Ascending aorta (tissue), 2 donors: ENCODE measurements around the gene C17orf58. TPM values are rescaled to one million over a fixed set of nuclear protein-coding genes. Genes with fewer than 3 reads are reported as not detected.
A peak's percentile ranks its signal among the peaks of the same experiment; 100 is the strongest.

ENCODE experiments used
- DNase-seq, 2 donors: peaks; one replicate each; pipeline ENCODE4 v3.0.0-alpha.2; 2019; ENCODE audit warnings: low spot score in 2 of 2
- H3K27ac ChIP-seq, 2 donors: fragments of 200-600 bp; sonication (generic); one replicate each; pipeline ENCODE4 v1.5.1; 2016 to 2017; ENCODE audit warnings: mild to moderate bottlenecking in 1 of 2
- H3K27me3 ChIP-seq: fragments of 200-600 bp; sonication (generic); one replicate; pipeline ENCODE4 v1.5.1; 2017
- H3K36me3 ChIP-seq, 2 donors: fragments of 200-600 bp; sonication (generic); one replicate each; pipeline ENCODE4 v1.5.1; 2016
- H3K4me1 ChIP-seq, 2 donors: fragments of 200-600 bp; sonication (generic); one replicate each; pipeline ENCODE4 v1.5.1; 2016 to 2017; ENCODE audit warnings: mild to moderate bottlenecking in 1 of 2
- H3K4me3 ChIP-seq, 2 donors: fragments of 200-600 bp; sonication (generic); one replicate each; pipeline ENCODE4 v1.5.1; 2016 to 2017; ENCODE audit warnings: mild to moderate bottlenecking in 1 of 2
- H3K9me3 ChIP-seq, 2 donors: fragments of 200-600 bp; sonication (generic); one replicate each; pipeline ENCODE4 v1.5.1; 2016
- CTCF ChIP-seq, 3 experiments: fragments of 200-600 bp in 2 of 3; fragments of 450-650 bp in 1 of 3; sonication (generic) in 2 of 3; IDR thresholded peaks; one replicate each; pipeline ENCODE4 v1.5.1; 2016 to 2019; ENCODE audit warnings: antibody characterized with exemption in 3 of 3, mild to moderate bottlenecking in 1 of 3, moderate library complexity in 1 of 3
- intact Hi-C: fragments of 100-400 bp; cut with DNase I; formaldehyde crosslinking; loops from one replicate; pipeline ENCODE4 v1.15.1; 2023
- total RNA-seq: library from RNA; depleted of rRNA; stranded (reverse); fragments of >200 nt; gene quantifications from one replicate; pipeline ENCODE4 v1.1.0, GENCODE V29; 2016

The C17orf58 gene
- total RNA-seq, 1 donor from 2014 or later = 3.2 TPM

DNA sequence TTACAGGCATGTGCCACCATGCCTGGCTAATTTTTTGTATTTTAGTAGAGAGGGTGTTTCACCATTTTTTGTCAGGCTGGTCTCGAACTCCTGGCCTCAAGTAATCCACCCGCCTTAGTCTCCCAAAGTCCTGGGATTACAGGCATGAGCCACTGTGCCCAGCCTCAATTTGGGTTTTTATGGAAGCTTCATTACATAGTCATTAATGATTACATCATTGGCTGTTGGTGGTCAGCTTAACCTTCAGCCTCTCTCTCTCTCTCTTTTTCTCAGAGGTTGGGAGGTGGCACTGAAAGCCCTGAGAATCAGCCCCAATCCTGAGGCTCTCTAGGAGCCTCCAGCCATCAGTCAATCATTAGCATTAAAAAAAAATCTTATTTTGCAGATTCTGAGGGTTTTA lies 45.3 kb downstream of the C17orf58 start:
- no peak overlapping the region for H3K27ac ChIP-seq

GRCh38 chr17:67947325-67947813 lies 48.9 kb downstream of the C17orf58 start:
- intact Hi-C loops = no loop called here
- H3K9me3 ChIP-seq = no peaks in the 10 kb centered on the region
- no peak overlapping the region for H3K27ac ChIP-seq
- H3K27me3 ChIP-seq = no peaks in the 10 kb centered on the region
- TF ChIP-seq CTCF (IDR thresholded peaks at IDR 0.05) = no peak
- no peak for DNase-seq
- H3K4me3 ChIP-seq = no peak overlapping the region
- H3K4me1 ChIP-seq = no peaks in the 10 kb centered on the region
- peaks cover 83 to 97% of the 10 kb centered on the region in 2 donors for H3K36me3 ChIP-seq

More for the DNA sequence above, 45.3 kb downstream of the C17orf58 start:
- intact Hi-C loops = no loop called here
- Histone ChIP-seq H3K4me3 (no peak overlapping the region), H3K36me3 (peaks cover 64 to 80% of the 10 kb centered on the region in 2 donors), H3K4me1 (no peaks in the 10 kb centered on the region), H3K9me3 (no peaks in the 10 kb centered on the region), H3K27me3 (no peaks in the 10 kb centered on the region)
- no peak for TF ChIP-seq CTCF (IDR thresholded peaks at IDR 0.05)
- DNase-seq = no peak

GRCh38 chr17:67946513-67946912 lies 49.8 kb downstream of the C17orf58 start:
- Histone ChIP-seq H3K4me1 (no peaks in the 10 kb centered on the region), H3K27ac (no peak overlapping the region), H3K9me3 (no peaks in the 10 kb centered on the region), H3K4me3 (no peak overlapping the region), H3K36me3 (peaks cover 81 to 98% of the 10 kb centered on the region in 2 donors), H3K27me3 (no peaks in the 10 kb centered on the region)
- TF ChIP-seq CTCF (IDR thresholded peaks at IDR 0.05) = no peak
- intact Hi-C loops = no loop called here
- DNase-seq = no peak

- no peak for TF ChIP-seq CTCF (IDR thresholded peaks at IDR 0.05)
- Histone ChIP-seq H3K27ac (no peak overlapping the region), H3K4me1 (no peaks in the 10 kb centered on the region), H3K9me3 (no peaks in the 10 kb centered on the region), H3K36me3 (peaks cover 76 to 94% of the 10 kb centered on the region in 2 donors), H3K4me3 (no peak overlapping the region), H3K27me3 (no peaks in the 10 kb centered on the region)
- intact Hi-C loops = no loop called here
- DNase-seq = no peak
These were observed 52.2 kb downstream of the C17orf58 start for GRCh38 chr17:67944035-67944434.

DNA sequence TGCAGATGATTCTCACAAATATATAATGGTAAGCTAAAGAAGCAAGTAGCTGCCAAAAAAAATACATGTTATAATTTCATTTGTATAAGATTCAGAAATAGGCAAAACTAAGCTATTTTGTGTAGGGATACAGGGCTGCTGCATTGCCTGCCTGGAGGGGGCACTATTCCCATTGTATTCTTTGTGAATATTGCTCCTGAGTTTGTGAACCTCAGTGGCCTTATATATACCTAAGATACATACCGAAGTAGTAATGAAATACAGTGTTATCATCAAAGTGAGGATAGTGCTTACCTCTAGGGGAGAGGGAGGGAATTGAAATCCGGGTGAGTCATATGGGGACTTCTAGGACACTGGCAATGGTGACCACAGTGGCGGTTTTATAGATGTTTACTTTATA lies 53.5 kb downstream of the C17orf58 start:
- no peak overlapping the region for H3K27ac ChIP-seq
- intact Hi-C loops = no loop called here
- H3K36me3 ChIP-seq = peaks cover 65 to 82% of the 10 kb centered on the region in 2 donors
- no peaks in the 10 kb centered on the region for H3K4me1 ChIP-seq
- DNase-seq = no peak
- no peaks in the 10 kb centered on the region for H3K9me3 ChIP-seq
- H3K4me3 ChIP-seq = no peak overlapping the region
- no peaks in the 10 kb centered on the region for H3K27me3 ChIP-seq
- peak in 1 of 3 experiments; percentile 15 for TF ChIP-seq CTCF (IDR thresholded peaks at IDR 0.05)

Other genes with a start within 250 kb of the C17orf58 start
- 67.4 TPM for gene BPTF, start 171.0 kb downstream of the C17orf58 start, total RNA-seq
- 11.6 TPM for gene KPNA2, start 39.3 kb upstream of the C17orf58 start, total RNA-seq